ENCODE results near the gene MYB.
"Not testable (repeated sequence)": the region's sequence is repeated elsewhere in the genome, so short reads cannot be mapped to it uniquely, and the experiment has no call there.

Gene MYB
- 1.5 to 9.8 (median 2.7) reads per million in 4 donors for total RNA-seq

- peak; percentile 47 to 87 (median 56) for DNase-seq
Observed at GRCh38 chr6:135180542-135181332, at the start of gene MYB. TSS of gene MYB (plus strand) at chr6:135181308. CDS start at chr6:135181514, 206 bp downstream.

- DNase-seq = no peak
Observed at GRCh38 chr6:135132776-135133175, 48.3 kb upstream of the MYB start.

GRCh38 chr6:135135835-135136234 lies 45.3 kb upstream of the MYB start:
- no peak for DNase-seq

GRCh38 chr6:135137826-135138225 lies 43.3 kb upstream of the MYB start:
- DNase-seq = no peak

GRCh38 chr6:135141182-135141581 lies 39.9 kb upstream of the MYB start:
- DNase-seq = no peak

GRCh38 chr6:135141728-135142127 lies 39.4 kb upstream of the MYB start:
- DNase-seq = no peak

- DNase-seq = not testable (repeated sequence)
Observed at GRCh38 chr6:135142232-135142631, 38.9 kb upstream of the MYB start.

- peak in 1 of 5 donors; percentile 32 for DNase-seq
Observed at GRCh38 chr6:135144673-135145062, 36.4 kb upstream of the MYB start.

GRCh38 chr6:135145063-135145800 lies 35.9 kb upstream of the MYB start:
- peak in 1 of 5 donors; percentile 66 for DNase-seq

GRCh38 chr6:135146162-135146934 lies 34.8 kb upstream of the MYB start:
- DNase-seq = no peak

- peak in 1 of 5 donors; percentile 44 for DNase-seq
Observed at GRCh38 chr6:135147637-135148592, 33.2 kb upstream of the MYB start.

- DNase-seq = no peak
Observed at GRCh38 chr6:135148889-135149288, 32.2 kb upstream of the MYB start.

- no peak for DNase-seq
Observed at GRCh38 chr6:135149376-135149775, 31.7 kb upstream of the MYB start.

GRCh38 chr6:135150481-135150880 lies 30.6 kb upstream of the MYB start:
- DNase-seq = not testable (repeated sequence)

- DNase-seq = not testable (repeated sequence)
Observed at GRCh38 chr6:135154125-135154524, 27.0 kb upstream of the MYB start.

GRCh38 chr6:135158397-135158796 lies 22.7 kb upstream of the MYB start:
- no peak for DNase-seq

- DNase-seq = peak in 1 of 5 donors; percentile 84
Observed at GRCh38 chr6:135159531-135159930, 21.6 kb upstream of the MYB start.

- DNase-seq = peak in 1 of 5 donors; percentile 86
Observed at GRCh38 chr6:135161411-135162395, 19.4 kb upstream of the MYB start.

- peak in 4 of 5 donors; percentile 4 to 72 (median 18) for DNase-seq
Observed at GRCh38 chr6:135162678-135163439, 18.2 kb upstream of the MYB start.

- DNase-seq = peak in 3 of 5 donors; percentile 29 to 92 (median 32)
Observed at GRCh38 chr6:135163440-135163738, 17.7 kb upstream of the MYB start.

All from T-helper 1 cell (primary cell).